Nephron (organoid): ENCODE measurements around the gene GALNT18.

Source experiments
- H3K27ac Mint-ChIP-seq, 3 experiments: 2 replicates each; pipeline ENCODE4 v1.8.0; 2020; ENCODE audit warnings: mixed read lengths in 3 of 3, mild to moderate bottlenecking in 2 of 3, moderate library complexity in 1 of 3
- H3K27me3 Mint-ChIP-seq: 2 replicates; pipeline ENCODE4 v1.8.0; 2021; ENCODE audit warnings: low read depth, mild to moderate bottlenecking, moderate library complexity, mixed read lengths
- H3K36me3 Mint-ChIP-seq: 2 replicates; pipeline ENCODE4 v1.8.0; 2020; ENCODE audit warnings: low read depth, mixed read lengths
- H3K4me1 Mint-ChIP-seq: 2 replicates; pipeline ENCODE4 v1.8.0; 2020; ENCODE audit warnings: mixed read lengths
- H3K4me3 Mint-ChIP-seq, 3 experiments: 2 replicates each; pipeline ENCODE4 v1.8.0; 2020; ENCODE audit warnings: mild to moderate bottlenecking in 3 of 3, mixed read lengths in 3 of 3, moderate library complexity in 2 of 3
- H3K9me3 Mint-ChIP-seq: 2 replicates; pipeline ENCODE4 v1.8.0; 2020; ENCODE audit warnings: mixed read lengths
- CTCF ChIP-seq, 3 experiments: fragments of 200-600 bp; sonication (generic); IDR thresholded peaks; one replicate each; pipeline ENCODE4 v1.5.0; 2021; ENCODE audit warnings: antibody characterized with exemption in 3 of 3; ENCODE audit not compliant: unreplicated experiment in 3 of 3

The GALNT18 gene

GRCh38 chr11:11293798-11294550 is 327.8 kb downstream of the GALNT18 start:
- no peaks in the 10 kb centered on the region for H3K9me3 Mint-ChIP-seq
- H3K4me3 Mint-ChIP-seq: no peak overlapping the region
- TF ChIP-seq CTCF (IDR thresholded peaks at IDR 0.05; ENCODE audit: unreplicated experiment in 3 of 3): no peak
- H3K27ac Mint-ChIP-seq: no peak overlapping the region
- H3K4me1 Mint-ChIP-seq: peaks cover 21% of the 10 kb centered on the region
- peaks cover 35% of the 10 kb centered on the region for H3K27me3 Mint-ChIP-seq
- H3K36me3 Mint-ChIP-seq: no peaks in the 10 kb centered on the region

- Mint-ChIP-seq H3K9me3 (no peaks in the 10 kb centered on the region), H3K27me3 (peaks cover 35% of the 10 kb centered on the region), H3K36me3 (no peaks in the 10 kb centered on the region), H3K4me1 (peaks cover 19% of the 10 kb centered on the region), H3K4me3 (no peak overlapping the region), H3K27ac (no peak overlapping the region)
- TF ChIP-seq CTCF (IDR thresholded peaks at IDR 0.05; ENCODE audit: unreplicated experiment in 3 of 3): no peak
Observed at GRCh38 chr11:11292839-11293238, 329.0 kb downstream of the GALNT18 start.

GRCh38 chr11:11291041-11292015 is 330.5 kb downstream of the GALNT18 start:
- no peak for TF ChIP-seq CTCF (IDR thresholded peaks at IDR 0.05; ENCODE audit: unreplicated experiment in 3 of 3)
- Mint-ChIP-seq H3K4me1 (peaks cover 8% of the 10 kb centered on the region), H3K4me3 (no peak overlapping the region), H3K27ac (no peak overlapping the region), H3K9me3 (no peaks in the 10 kb centered on the region), H3K36me3 (no peaks in the 10 kb centered on the region), H3K27me3 (peaks cover 35% of the 10 kb centered on the region)

GRCh38 chr11:11290354-11290753 is 331.5 kb downstream of the GALNT18 start:
- Mint-ChIP-seq H3K9me3 (no peaks in the 10 kb centered on the region), H3K4me3 (no peak overlapping the region), H3K36me3 (no peaks in the 10 kb centered on the region), H3K27me3 (peaks cover 37% of the 10 kb centered on the region), H3K4me1 (peaks cover 5% of the 10 kb centered on the region), H3K27ac (no peak overlapping the region)
- TF ChIP-seq CTCF (IDR thresholded peaks at IDR 0.05; ENCODE audit: unreplicated experiment in 3 of 3): no peak

GRCh38 chr11:11289669-11290068 is 332.1 kb downstream of the GALNT18 start:
- H3K27ac Mint-ChIP-seq: no peak overlapping the region
- peaks cover 5% of the 10 kb centered on the region for H3K4me1 Mint-ChIP-seq
- H3K27me3 Mint-ChIP-seq: peaks cover 37% of the 10 kb centered on the region
- no peak for TF ChIP-seq CTCF (IDR thresholded peaks at IDR 0.05; ENCODE audit: unreplicated experiment in 3 of 3)
- H3K9me3 Mint-ChIP-seq: no peaks in the 10 kb centered on the region
- H3K36me3 Mint-ChIP-seq: no peaks in the 10 kb centered on the region
- no peak overlapping the region for H3K4me3 Mint-ChIP-seq
